HepG2 (cell line): ENCODE data around the gene ITGB7. TPM values are rescaled to one million over a fixed set of nuclear protein-coding genes. Genes with fewer than 3 reads are reported as not detected.

ENCODE experiments used
- ADNP ChIP-seq: sonication (generic); formaldehyde crosslinking; IDR thresholded peaks from 2 replicates; pipeline ENCODE4 v1.4.0; 2020; ENCODE audit warnings: missing genetic modification reagents
- CREBL2 ChIP-seq: sonication (generic); formaldehyde crosslinking; IDR thresholded peaks from 2 replicates; pipeline ENCODE4 v1.8.1; 2023; ENCODE audit warnings: missing genetic modification reagents, mild to moderate bottlenecking, borderline replicate concordance
- HNF4G ChIP-seq, 2 experiments: sonication (generic) in 1 of 2; formaldehyde crosslinking in 1 of 2; IDR thresholded peaks; 2 replicates each; pipeline versions ENCODE4 v1.4.0 to v1.6.1; 2011 to 2020; ENCODE audit warnings: borderline replicate concordance in 2 of 2, low read depth in 2 of 2, mild to moderate bottlenecking in 2 of 2, low read length in 1 of 2, missing genetic modification reagents in 1 of 2, moderate library complexity in 1 of 2
- KDM4B ChIP-seq: sonication (generic); formaldehyde crosslinking; IDR thresholded peaks from 2 replicates; pipeline ENCODE4 v1.4.0; 2020; ENCODE audit warnings: missing genetic modification reagents
- SKIL ChIP-seq: sonication (generic); formaldehyde crosslinking; IDR thresholded peaks from 2 replicates; pipeline ENCODE4 v1.8.0; 2022; ENCODE audit warnings: missing genetic modification reagents, mild to moderate bottlenecking, moderate library complexity, borderline replicate concordance
- SP140L ChIP-seq: sonication (generic); formaldehyde crosslinking; IDR thresholded peaks from 2 replicates; pipeline ENCODE4 v1.4.0; 2020; ENCODE audit warnings: missing genetic modification reagents, borderline replicate concordance
- TP53 ChIP-seq: sonication (generic); formaldehyde crosslinking; conservative IDR thresholded peaks from 2 replicates; pipeline ENCODE4 v1.4.0; 2020; ENCODE audit warnings: missing genetic modification reagents
- ZFP36L1 ChIP-seq: sonication (generic); formaldehyde crosslinking; IDR thresholded peaks from 2 replicates; pipeline ENCODE4 v1.8.0; 2022; ENCODE audit warnings: mild to moderate bottlenecking, missing genetic modification reagents, moderate library complexity
- ZNF225 ChIP-seq: sonication (generic); formaldehyde crosslinking; IDR thresholded peaks from 2 replicates; pipeline ENCODE4 v1.4.0; 2020; ENCODE audit warnings: mild to moderate bottlenecking, missing genetic modification reagents
- ZNF484 ChIP-seq: sonication (generic); formaldehyde crosslinking; IDR thresholded peaks from 2 replicates; pipeline ENCODE4 v1.5.1; 2020; ENCODE audit warnings: mild to moderate bottlenecking, low read depth, missing genetic modification reagents, borderline replicate concordance
- ZNF710 ChIP-seq: sonication (generic); formaldehyde crosslinking; IDR thresholded peaks from 2 replicates; pipeline ENCODE4 v1.5.0; 2020; ENCODE audit warnings: mild to moderate bottlenecking, missing genetic modification reagents, borderline replicate concordance
- ZNF775 ChIP-seq: sonication (generic); formaldehyde crosslinking; IDR thresholded peaks from 2 replicates; pipeline ENCODE4 v1.4.0; 2020; ENCODE audit warnings: missing genetic modification reagents, mild to moderate bottlenecking, moderate library complexity, borderline replicate concordance
- ZNF883 ChIP-seq: sonication (generic); formaldehyde crosslinking; IDR thresholded peaks from 2 replicates; pipeline ENCODE4 v1.5.1; 2020; ENCODE audit warnings: mild to moderate bottlenecking, missing genetic modification reagents; ENCODE audit errors: not compliant biosample characterization
- polyA plus RNA-seq, 8 experiments: library from polyadenylated mRNA; depleted of rRNA in 3 of 8; stranded (reverse) in 7 of 8; unstranded in 1 of 8; fragments of >200 nt; fragmentation: Illumina TruSeq in 4 of 8; extraction: Trizol in 4 of 8; gene quantifications; 2 replicates each; pipeline versions ENCODE4 v1.2.1 to v1.2.3, GENCODE V29; 2011 to 2016; ENCODE audit warnings: low read depth in 4 of 8, missing spikeins in 1 of 8, mixed read lengths in 1 of 8; ENCODE audit not compliant: insufficient read depth in 1 of 8
- total RNA-seq, 5 experiments: library from RNA; depleted of rRNA; stranded (reverse); fragments of >200 nt; fragmentation: Illumina TruSeq; extraction: Trizol; gene quantifications; 2 replicates each; pipeline ENCODE4 v1.2.3, GENCODE V29; 2016; ENCODE audit warnings: low read depth in 1 of 5
- TF ChIP-seq, protein P1 (sequence below): sonication (generic); formaldehyde crosslinking; IDR thresholded peaks from 2 replicates; pipeline ENCODE4 v1.9.0; 2021; ENCODE audit warnings: missing genetic modification reagents, mild to moderate bottlenecking, borderline replicate concordance
- TF ChIP-seq, protein P2 (sequence below): fragments of 450-650 bp; IDR thresholded peaks from 2 replicates; pipeline ENCODE4 v1.6.1; 2017
- TF ChIP-seq, protein P3 (sequence below), 2 experiments: IDR thresholded peaks; 2 replicates each; pipeline ENCODE4 v1.6.1; 2011 to 2012; ENCODE audit warnings: low read length in 2 of 2, borderline replicate concordance in 1 of 2, low read depth in 1 of 2, mild to moderate bottlenecking in 1 of 2, moderate library complexity in 1 of 2

Gene ITGB7
- total and polyA plus RNA-seq, 2 of the 13 experiments (the other 11 are each of a cell fraction or from before 2014, with no cell fraction given), result 0.16 to 0.18 TPM

GRCh38 chr12:53180220-53180930 is 26.7 kb downstream of the ITGB7 start, which contains the start of the genes CSAD and ZNF740 (continued):
- no peak for TF ChIP-seq ZNF775
- no peak for TF ChIP-seq ZNF883 (CRISPR knock-in tag)
- TF ChIP-seq, protein P1, sequence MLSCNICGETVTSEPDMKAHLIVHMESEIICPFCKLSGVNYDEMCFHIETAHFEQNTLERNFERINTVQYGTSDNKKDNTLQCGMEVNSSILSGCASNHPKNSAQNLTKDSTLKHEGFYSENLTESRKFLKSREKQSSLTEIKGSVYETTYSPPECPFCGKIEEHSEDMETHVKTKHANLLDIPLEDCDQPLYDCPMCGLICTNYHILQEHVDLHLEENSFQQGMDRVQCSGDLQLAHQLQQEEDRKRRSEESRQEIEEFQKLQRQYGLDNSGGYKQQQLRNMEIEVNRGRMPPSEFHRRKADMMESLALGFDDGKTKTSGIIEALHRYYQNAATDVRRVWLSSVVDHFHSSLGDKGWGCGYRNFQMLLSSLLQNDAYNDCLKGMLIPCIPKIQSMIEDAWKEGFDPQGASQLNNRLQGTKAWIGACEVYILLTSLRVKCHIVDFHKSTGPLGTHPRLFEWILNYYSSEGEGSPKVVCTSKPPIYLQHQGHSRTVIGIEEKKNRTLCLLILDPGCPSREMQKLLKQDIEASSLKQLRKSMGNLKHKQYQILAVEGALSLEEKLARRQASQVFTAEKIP (CRISPR knock-in tag), result no peak
- no peak for TF ChIP-seq KDM4B (CRISPR knock-in tag)
- TF ChIP-seq SKIL (CRISPR knock-in tag), result peak; percentile 71; the same call in 1 of the 2 replicates
- no peak for TF ChIP-seq ADNP
- TF ChIP-seq CREBL2 (CRISPR knock-in tag), result no peak
- TF ChIP-seq, protein P2, sequence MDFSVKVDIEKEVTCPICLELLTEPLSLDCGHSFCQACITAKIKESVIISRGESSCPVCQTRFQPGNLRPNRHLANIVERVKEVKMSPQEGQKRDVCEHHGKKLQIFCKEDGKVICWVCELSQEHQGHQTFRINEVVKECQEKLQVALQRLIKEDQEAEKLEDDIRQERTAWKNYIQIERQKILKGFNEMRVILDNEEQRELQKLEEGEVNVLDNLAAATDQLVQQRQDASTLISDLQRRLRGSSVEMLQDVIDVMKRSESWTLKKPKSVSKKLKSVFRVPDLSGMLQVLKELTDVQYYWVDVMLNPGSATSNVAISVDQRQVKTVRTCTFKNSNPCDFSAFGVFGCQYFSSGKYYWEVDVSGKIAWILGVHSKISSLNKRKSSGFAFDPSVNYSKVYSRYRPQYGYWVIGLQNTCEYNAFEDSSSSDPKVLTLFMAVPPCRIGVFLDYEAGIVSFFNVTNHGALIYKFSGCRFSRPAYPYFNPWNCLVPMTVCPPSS, result no peak
- TF ChIP-seq, protein P3, sequence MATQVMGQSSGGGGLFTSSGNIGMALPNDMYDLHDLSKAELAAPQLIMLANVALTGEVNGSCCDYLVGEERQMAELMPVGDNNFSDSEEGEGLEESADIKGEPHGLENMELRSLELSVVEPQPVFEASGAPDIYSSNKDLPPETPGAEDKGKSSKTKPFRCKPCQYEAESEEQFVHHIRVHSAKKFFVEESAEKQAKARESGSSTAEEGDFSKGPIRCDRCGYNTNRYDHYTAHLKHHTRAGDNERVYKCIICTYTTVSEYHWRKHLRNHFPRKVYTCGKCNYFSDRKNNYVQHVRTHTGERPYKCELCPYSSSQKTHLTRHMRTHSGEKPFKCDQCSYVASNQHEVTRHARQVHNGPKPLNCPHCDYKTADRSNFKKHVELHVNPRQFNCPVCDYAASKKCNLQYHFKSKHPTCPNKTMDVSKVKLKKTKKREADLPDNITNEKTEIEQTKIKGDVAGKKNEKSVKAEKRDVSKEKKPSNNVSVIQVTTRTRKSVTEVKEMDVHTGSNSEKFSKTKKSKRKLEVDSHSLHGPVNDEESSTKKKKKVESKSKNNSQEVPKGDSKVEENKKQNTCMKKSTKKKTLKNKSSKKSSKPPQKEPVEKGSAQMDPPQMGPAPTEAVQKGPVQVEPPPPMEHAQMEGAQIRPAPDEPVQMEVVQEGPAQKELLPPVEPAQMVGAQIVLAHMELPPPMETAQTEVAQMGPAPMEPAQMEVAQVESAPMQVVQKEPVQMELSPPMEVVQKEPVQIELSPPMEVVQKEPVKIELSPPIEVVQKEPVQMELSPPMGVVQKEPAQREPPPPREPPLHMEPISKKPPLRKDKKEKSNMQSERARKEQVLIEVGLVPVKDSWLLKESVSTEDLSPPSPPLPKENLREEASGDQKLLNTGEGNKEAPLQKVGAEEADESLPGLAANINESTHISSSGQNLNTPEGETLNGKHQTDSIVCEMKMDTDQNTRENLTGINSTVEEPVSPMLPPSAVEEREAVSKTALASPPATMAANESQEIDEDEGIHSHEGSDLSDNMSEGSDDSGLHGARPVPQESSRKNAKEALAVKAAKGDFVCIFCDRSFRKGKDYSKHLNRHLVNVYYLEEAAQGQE (IDR thresholded peaks at IDR 0.05; ENCODE audit: borderline replicate concordance in 1 of 2, low read depth in 1 of 2, low read length in 2 of 2), result no peak
- 0 out of 2 replicates have a peak, but pooled peaks have one; percentile 21 for TF ChIP-seq ZFP36L1
- TF ChIP-seq TP53, result no peak
- TF ChIP-seq SP140L, result no peak
- TF ChIP-seq ZNF484 (CRISPR knock-in tag), result no peak
- no peak for TF ChIP-seq ZNF225 (CRISPR knock-in tag)
- TF ChIP-seq ZNF710 (CRISPR knock-in tag), result no peak
- no peak; the same call in 1 of the 2 replicates for TF ChIP-seq HNF4G (IDR thresholded peaks at IDR 0.05; ENCODE audit: borderline replicate concordance, low read depth, low read length)
- no peak; the same call in 1 of the 2 replicates for TF ChIP-seq HNF4G (CRISPR knock-in tag; IDR thresholded peaks at IDR 0.05; ENCODE audit: borderline replicate concordance, low read depth)
